ENCODE data around the gene KCNT2. TPM values are rescaled to one million over a fixed set of nuclear protein-coding genes. Genes with fewer than 3 reads are reported as not detected.

KCNT2 gene
- total and polyA plus RNA-seq, 9 of the 15 experiments (the other 6 are each of a cell fraction or from before 2014, with no cell fraction given), result 0.13 to 0.73 (median 0.28) TPM

- no peaks in the 10 kb centered on the region for H3K4me1 ChIP-seq (replicated peaks in 1 of 2; ENCODE audit: control insufficient read depth in 2 of 2, insufficient read depth in 2 of 2, low read length in 2 of 2)
- no peaks in the 10 kb centered on the region for H3K9me3 ChIP-seq (replicated peaks; ENCODE audit: control insufficient read depth, insufficient read depth, low read depth, low read length)
- H3K36me3 ChIP-seq (ENCODE audit: control insufficient read depth, insufficient read depth, low read length), result no peaks in the 10 kb centered on the region
- no peak overlapping the region for H2AFZ ChIP-seq (ENCODE audit: low read depth, low read length)
- H3K9ac ChIP-seq (ENCODE audit: insufficient read depth in 1 of 2, low read depth in 2 of 2, low read length in 2 of 2), result no peak overlapping the region
- intact Hi-C loops (cut with micrococcal nuclease) (no loop called here), in situ Hi-C loops (cut with MboI) (no loop called here)
- H3K4me3 ChIP-seq, result no peak overlapping the region
- H3K27me3 ChIP-seq (ENCODE audit: control insufficient read depth in 2 of 2, insufficient read depth in 2 of 2, low read length in 2 of 2), result no peaks in the 10 kb centered on the region
- BruUV-seq (replicated peaks), result no TSS peak
- DNase-seq (ENCODE audit: extremely low read depth in 1 of 4, low spot score in 3 of 4) (no peak), ATAC-seq (no peak), FAIRE-seq (no peak)
- H4K20me1 ChIP-seq (replicated peaks; ENCODE audit: control insufficient read depth, insufficient read depth, low read length), result no peaks in the 10 kb centered on the region
- no peak overlapping the region for H3K4me2 ChIP-seq (ENCODE audit: insufficient read depth, low read length)
- H3K9me1 ChIP-seq (ENCODE audit: control insufficient read depth, insufficient read depth, low read length), result no peaks in the 10 kb centered on the region
- 13% methylated on average over 1 of the region's 1 CpG for WGBS (ENCODE audit: insufficient coverage, low coverage, missing lambda C conversion rate)
- H3K27ac ChIP-seq (ENCODE audit: extremely low read depth, low read depth, low read length), result no peak overlapping the region
- H3K79me2 ChIP-seq (ENCODE audit: control insufficient read depth, insufficient read depth, low read length), result no peaks in the 10 kb centered on the region
- ChIA-PET CTCF (ENCODE audit: low intra/inter-chr PET ratio) (no interaction called here), POLR2A (no interaction called here)
- TF ChIP-seq ZNF274 (IDR thresholded peaks at IDR 0.05; ENCODE audit: borderline replicate concordance, low read depth, low read length) (no peak), CCNT2 (IDR thresholded peaks at IDR 0.05; ENCODE audit: borderline replicate concordance, extremely low read depth, insufficient read length, low read depth, low read length) (no peak), ZNF384 (IDR thresholded peaks at IDR 0.05; ENCODE audit: low read depth, low read length) (no peak), ZNF79 (CRISPR knock-in tag; IDR thresholded peaks at IDR 0.05; ENCODE audit: low read depth) (no peak), CREB1 (IDR thresholded peaks at IDR 0.05) (no peak), CREB1 (CRISPR knock-in tag; IDR thresholded peaks at IDR 0.05) (no peak), HOMEZ (CRISPR knock-in tag; IDR thresholded peaks at IDR 0.05) (no peak), GTF2F1 (IDR thresholded peaks at IDR 0.05; ENCODE audit: low read depth, low read length) (no peak), ZNF175 (CRISPR knock-in tag; IDR thresholded peaks at IDR 0.05; ENCODE audit: low read depth) (no peak), STAT5A (IDR thresholded peaks at IDR 0.05; ENCODE audit: borderline replicate concordance, low read length) (no peak), ZNF143 (CRISPR knock-in tag; IDR thresholded peaks at IDR 0.05) (no peak)
Measured at GRCh38 chr1:196418772-196419171, 189.5 kb downstream of the KCNT2 start.
